GM13977 (cell line): Measurements from ENCODE around the gene TMEM200B.

Source experiments
- DNase-seq: peaks from one replicate; pipeline ENCODE4 v3.0.0; 2012; ENCODE audit warnings: low spot score
- CTCF ChIP-seq: IDR thresholded peaks from 2 replicates; pipeline ENCODE4 v1.5.1; 2012; ENCODE audit warnings: mild to moderate bottlenecking, control low read depth; ENCODE audit not compliant: insufficient read depth; ENCODE audit errors: extremely low read depth, missing control alignments
- in situ Hi-C: fragments of 300-500 bp; cut with MboI; formaldehyde crosslinking; loops from one replicate; pipeline ENCODE4 v1.12.0; 2022; ENCODE audit warnings: low sequenced_read_pairs, low pct_unique_long_range_greater_than_20kb, mixed read lengths, inconsistent platforms; ENCODE audit not compliant: unreplicated experiment

Gene TMEM200B

GRCh38 chr1:29077155-29077554, 46.5 kb downstream of the TMEM200B start:
- no peak for TF ChIP-seq CTCF
- DNase-seq = no peak
- in situ Hi-C loops = no loop called here
